ENCODE data around the gene PANK4.

The PANK4 gene

DNA sequence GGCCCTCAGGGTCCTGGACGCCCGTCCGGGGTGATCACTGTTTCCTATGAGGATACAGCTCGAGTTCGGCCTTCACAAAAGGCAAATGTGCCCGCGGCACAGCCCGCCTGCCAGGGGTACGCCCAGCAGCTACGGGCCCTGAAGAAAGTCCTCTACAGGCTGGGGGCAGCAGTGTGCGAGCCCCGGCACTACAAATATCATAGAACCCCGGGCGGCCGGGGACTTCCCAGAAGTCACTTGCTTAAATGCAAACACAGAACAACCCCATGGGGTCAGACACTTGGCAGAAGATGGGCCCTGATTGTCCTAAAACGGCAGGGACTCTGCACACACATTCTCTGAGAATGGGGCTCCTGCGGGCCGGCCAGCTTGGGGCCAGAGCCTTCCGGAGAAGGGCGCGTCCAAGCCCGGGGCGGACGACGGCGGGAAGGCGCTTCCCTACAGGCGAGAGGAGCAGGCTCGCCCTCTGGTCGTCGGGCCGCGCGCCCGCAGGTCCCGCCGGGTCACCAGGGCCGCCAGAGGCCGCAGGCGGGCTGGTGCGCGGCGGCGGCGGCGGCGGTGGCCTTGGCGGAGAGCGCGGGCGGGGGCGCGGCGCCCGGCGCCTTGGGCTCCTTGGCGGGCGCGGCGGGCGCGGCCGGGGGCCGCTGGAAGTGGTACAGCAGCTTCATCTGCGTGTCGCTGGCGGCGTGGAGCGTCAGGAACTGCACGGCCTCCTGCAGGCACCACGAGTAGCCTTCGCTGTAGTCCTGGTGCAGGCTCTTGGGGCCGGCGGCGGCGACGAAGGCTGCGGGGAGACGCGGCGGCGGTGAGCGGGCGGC is 2.8 kb upstream of the PANK4 start:
- no peak for DNase-seq (ENCODE audit: low read depth)

GRCh38 chr1:2528611-2528965 is 2.2 kb upstream of the PANK4 start:
- no peak for DNase-seq (ENCODE audit: low read depth)

- DNase-seq (ENCODE audit: low read depth), result no peak
These were observed 1.6 kb upstream of the PANK4 start for GRCh38 chr1:2528016-2528415.

DNA sequence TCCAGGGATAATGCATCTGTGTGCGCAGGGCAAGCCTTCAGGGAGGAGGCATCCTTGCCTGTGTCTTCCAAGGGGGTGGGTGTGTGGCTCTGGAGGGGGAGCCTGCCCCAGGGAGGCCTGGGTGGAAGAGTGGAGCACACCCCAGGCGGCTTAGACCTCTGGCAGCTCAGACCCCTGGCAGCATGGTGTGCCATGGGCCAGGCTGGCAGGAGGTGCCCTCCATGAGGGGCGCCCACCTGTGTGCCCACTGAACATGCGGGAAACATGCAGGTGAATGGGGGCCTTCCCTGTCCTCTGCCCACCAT is 1.1 kb upstream of the PANK4 start:
- DNase-seq (ENCODE audit: low read depth), result no peak

DNA sequence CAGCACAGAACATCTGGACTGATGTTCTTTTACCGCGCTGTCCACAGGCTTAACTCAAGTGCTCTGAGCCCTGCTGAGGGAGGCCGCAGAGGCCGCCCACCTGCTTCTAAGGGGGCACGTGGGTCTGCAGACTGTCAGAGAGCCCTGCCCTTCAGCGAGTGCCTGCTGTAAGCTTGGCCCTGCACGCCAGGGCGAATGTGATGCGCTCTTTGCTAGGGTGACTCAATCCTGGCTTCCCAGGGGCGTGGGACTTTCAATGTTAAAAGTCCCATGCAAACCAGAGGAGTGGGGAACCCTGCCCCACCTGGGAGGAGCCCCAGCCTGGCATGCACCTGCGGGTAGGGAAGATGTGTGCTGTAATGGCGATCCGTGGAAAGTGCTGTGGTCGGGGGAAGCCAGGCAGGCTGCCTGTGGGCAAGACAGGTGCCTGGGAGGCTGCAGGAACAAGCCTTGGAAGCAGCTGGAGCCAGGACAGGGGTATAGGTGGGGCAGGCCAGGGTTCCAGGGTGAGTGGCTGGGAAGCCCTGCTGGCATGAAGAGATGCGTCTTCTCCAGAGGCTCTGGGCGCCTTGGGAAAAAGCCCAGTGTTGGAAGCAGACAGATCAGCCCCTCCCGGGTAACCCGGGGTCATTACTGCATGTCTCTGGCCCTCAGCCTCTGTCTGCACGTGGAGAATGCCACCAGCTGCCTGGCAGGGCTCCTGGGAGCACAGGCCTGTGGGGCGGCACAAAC is 594 bp upstream of the PANK4 start:
- DNase-seq (ENCODE audit: low read depth), result peak; percentile 31

GRCh38 chr1:2525572-2525919 is 850 bp downstream of the PANK4 start:
- DNase-seq (ENCODE audit: low read depth), result no peak

GRCh38 chr1:2523891-2524609 is 2.3 kb downstream of the PANK4 start:
- DNase-seq (ENCODE audit: low read depth), result no peak

GRCh38 chr1:2523191-2523890 is 3.1 kb downstream of the PANK4 start:
- peak; percentile 15 for DNase-seq (ENCODE audit: low read depth)

GRCh38 chr1:2522230-2522629 is 4.2 kb downstream of the PANK4 start:
- no peak for DNase-seq (ENCODE audit: low read depth)

DNA sequence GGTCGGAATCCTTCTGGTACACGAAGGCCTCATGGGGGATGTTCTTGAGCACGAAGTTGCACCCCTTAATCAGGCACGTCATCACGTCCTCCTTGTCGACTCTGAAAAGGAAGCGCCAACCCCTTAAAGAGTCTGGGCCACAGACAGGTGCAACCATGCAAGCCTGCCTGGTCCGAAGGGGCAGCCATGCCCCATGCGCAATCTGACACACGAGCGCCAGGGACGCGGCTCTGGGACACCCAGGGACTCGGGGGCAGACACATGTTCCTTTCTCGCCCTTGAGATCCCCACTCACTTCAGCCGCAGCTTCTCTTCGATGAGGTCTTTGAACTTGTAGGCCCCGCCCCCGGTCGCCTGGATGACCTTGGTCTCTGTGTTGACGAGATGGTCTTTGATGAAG is 5.6 kb downstream of the PANK4 start:
- no peak for DNase-seq (ENCODE audit: low read depth)

DNA sequence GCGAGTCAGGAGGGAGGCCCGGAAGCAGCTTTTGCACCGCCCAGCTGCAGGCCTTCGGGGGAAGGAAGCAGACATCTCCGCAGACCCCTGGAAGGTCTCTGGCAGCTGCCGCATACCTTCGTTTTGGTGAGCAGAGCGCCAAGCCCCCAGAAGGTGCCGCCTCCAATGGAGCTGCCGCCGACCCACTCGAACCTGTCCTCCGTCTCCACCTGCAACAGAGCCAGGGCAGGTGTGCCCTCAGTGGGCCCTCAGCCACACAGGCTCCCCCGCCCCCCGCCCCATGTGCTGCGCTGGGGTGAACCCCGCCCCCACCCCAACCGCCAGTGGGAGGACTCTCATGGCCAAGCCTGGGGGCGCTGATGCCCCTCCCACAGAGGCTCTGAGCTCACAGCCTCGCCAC is 6.2 kb downstream of the PANK4 start:
- DNase-seq (ENCODE audit: low read depth), result no peak

- DNase-seq (ENCODE audit: low read depth), result no peak
These were observed 6.7 kb downstream of the PANK4 start for GRCh38 chr1:2519729-2520128.

GRCh38 chr1:2519029-2519685 is 7.2 kb downstream of the PANK4 start:
- no peak for DNase-seq (ENCODE audit: low read depth)

DNA sequence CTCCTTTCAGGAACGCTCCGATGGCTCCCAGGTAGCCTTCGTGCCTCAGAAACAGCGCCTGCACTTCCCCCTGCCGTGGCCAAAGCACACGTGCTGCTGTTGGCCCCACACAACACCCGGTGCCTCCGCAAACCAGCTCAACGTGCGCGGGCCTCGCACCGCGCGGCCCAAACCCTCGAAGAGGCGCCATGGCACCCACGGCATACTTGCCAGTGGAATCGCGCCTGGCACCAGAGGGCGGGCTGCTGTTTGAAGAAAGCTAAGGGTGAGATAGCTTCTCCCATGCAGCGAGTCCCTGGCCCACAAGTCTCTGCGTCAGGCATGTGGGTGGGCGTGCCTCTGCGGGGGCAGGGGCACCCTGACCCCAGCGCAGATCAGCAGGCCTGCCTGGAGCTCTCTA is 7.9 kb downstream of the PANK4 start:
- no peak for DNase-seq (ENCODE audit: low read depth)

GRCh38 chr1:2517966-2518365 is 8.4 kb downstream of the PANK4 start:
- no peak for DNase-seq (ENCODE audit: low read depth)

- no peak for DNase-seq (ENCODE audit: low read depth)
These were observed 9.4 kb downstream of the PANK4 start for GRCh38 chr1:2516946-2517345.

- no peak for DNase-seq (ENCODE audit: low read depth)
These were observed 10.3 kb downstream of the PANK4 start for GRCh38 chr1:2516124-2516523.

DNA sequence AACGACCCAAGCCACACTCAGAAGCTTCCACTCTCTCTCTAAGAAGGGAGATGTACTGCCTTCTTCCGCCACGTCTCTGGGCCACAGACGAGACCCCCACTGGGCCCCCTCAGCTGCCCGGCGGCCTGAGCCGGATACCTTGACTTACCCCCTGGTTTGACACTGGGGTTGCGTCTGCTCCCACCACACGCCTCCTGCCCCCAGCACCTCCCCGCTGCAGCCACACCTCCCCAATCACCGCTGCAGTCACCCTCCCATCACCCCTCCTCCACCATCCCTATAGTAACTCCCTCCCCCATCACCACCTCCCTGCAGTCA is 10.7 kb downstream of the PANK4 start:
- DNase-seq (ENCODE audit: low read depth), result no peak

DNA sequence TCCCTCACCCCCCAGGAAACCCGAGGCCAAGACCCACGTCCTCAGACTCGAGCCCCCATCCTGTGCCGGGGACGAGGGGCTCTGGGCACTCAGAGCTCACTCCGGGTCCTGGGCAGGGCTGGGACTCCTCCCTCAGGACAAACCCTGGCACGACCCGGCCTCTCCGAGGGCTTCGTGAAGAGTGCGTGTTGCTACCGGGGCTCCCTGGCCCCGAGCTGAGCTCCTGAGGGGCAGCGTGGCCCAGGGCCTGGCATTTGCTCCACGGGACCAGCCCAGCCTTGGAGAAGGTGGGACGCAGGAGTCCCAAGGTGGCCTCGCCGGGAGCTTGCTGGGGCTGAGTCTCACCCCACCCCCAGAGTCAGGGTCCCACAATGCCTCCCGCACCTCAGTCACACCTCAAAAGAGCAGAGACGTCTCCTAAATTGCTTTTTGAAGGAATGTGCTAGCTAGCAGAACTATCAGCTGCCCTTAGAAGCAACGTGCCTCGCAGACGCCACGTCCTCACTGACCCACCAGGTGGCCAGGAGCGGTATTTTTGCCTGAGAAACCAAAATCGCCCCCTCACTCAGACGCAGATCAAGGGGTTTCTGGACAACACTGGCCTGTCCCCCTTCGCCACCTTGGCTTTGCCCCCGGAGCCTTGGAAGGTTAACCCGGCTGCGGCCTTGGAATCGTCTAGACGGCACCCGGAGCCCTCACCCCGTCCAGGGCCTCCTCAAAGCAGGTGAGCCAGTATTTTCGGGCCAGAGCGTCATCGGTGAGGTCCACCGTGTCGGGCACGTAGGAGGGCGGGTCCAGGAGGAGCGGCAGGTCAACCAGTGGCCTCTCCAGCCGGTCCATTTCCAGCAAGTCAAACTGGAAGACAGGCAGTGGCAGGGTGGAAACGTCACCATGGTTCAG is 11.3 kb downstream of the PANK4 start:
- no peak for DNase-seq (ENCODE audit: low read depth)

DNA sequence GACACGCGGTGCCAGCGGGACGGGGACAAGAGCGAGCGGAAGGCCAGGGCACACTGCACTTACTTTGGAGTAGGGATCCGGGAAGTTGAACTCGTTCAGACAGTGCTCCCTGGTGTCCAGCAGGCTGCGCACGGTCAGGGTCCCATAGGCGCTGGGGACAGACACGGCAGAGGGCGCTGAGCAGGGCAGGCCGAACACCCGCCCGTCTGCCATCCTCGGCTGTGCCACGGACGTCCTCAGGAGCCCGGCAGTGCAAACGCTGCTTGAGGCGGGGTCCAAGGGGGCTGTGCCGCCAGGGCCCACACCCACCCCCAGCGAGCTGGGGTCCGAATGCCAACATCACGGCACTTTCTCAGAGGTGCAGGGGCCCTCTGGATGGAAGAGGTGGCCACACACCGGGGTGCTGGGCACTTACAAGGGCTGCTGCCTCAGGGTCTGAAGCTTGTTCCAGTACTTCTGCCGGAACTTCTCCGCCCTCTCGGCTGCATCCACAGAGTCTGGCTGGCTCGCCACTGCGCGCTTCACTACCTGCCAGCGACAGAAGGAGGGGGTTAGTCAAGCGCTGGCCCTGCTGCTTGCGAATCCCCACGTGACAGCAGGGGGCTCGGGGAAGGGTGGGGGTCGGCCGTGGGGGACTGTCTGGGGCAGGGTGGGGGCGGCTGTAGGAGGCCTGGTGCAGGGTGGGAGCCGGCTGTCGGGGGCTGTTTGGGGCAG is 12.3 kb downstream of the PANK4 start:
- no peak for DNase-seq (ENCODE audit: low read depth)

Data from fibroblast of gingiva (primary cell).